ENCODE data around the gene ORC2.

The ORC2 gene

DNA sequence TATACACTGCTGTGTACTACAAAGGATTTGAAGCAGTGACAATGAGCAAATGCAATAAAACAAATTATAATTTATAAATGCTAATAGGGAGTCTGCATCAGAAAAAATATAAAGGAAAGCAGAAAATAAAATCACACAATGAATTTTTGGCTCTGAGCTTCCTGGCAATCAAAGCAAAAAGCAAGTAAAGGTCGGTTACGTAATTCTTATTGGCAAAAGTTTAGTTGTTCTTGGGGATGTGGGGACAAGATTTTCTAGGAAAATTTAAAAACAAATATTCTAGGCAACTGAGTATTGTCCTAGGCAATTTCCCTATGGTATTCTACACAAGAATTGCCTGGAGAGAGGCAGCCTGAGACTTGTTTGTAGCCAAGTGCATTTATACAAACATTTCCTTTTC, 1.8 kb downstream of the ORC2 start:
- no peak for TF ChIP-seq CTCF (IDR thresholded peaks at IDR 0.05)
- no peak overlapping the region for H3K27ac Mint-ChIP-seq

GRCh38 chr2:200950378-200950777, 13.1 kb downstream of the ORC2 start:
- Mint-ChIP-seq H3K27me3 (ENCODE audit: low read depth, poor library complexity) (peaks cover 3% of the 10 kb centered on the region), H3K9me3 (no peaks in the 10 kb centered on the region), H3K4me3 (no peak overlapping the region), H3K36me3 (ENCODE audit: low read depth) (peaks cover 47% of the 10 kb centered on the region), H3K27ac (no peak overlapping the region), H3K4me1 (no peaks in the 10 kb centered on the region)
- no peak for TF ChIP-seq CTCF (IDR thresholded peaks at IDR 0.05)
- DNase-seq, result no peak

More for the DNA sequence above, 1.8 kb downstream of the ORC2 start:
- Mint-ChIP-seq H3K4me1 (peaks cover 44% of the 10 kb centered on the region), H3K4me3 (peak overlapping the region; percentile 98), H3K27me3 (ENCODE audit: low read depth, poor library complexity) (no peaks in the 10 kb centered on the region), H3K9me3 (no peaks in the 10 kb centered on the region), H3K36me3 (ENCODE audit: low read depth) (peaks cover 36% of the 10 kb centered on the region)
- DNase-seq, result no peak

DNA sequence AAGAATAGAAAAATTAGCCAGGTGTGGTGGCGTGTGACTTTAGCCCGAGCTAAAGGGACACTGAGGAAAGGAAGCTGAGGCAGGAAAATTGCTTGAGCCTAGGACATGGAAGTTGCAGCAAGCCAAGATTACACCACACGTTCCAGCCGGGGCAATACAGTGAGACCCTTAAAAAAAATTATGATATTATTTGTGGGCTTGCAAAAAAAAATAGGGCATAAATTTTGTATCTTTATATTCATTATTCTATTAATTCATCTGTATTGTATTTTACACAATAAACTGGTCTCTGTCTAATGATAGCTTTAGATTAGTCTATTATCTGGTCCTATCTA, 18.1 kb downstream of the ORC2 start:
- peaks cover 72% of the 10 kb centered on the region for H3K36me3 Mint-ChIP-seq (ENCODE audit: low read depth)
- H3K4me3 Mint-ChIP-seq, result no peak overlapping the region
- no peaks in the 10 kb centered on the region for H3K9me3 Mint-ChIP-seq
- DNase-seq, result no peak
- no peak overlapping the region for H3K27ac Mint-ChIP-seq
- no peaks in the 10 kb centered on the region for H3K4me1 Mint-ChIP-seq
- TF ChIP-seq CTCF (IDR thresholded peaks at IDR 0.05), result no peak
- H3K27me3 Mint-ChIP-seq (ENCODE audit: low read depth, poor library complexity), result peaks cover 3% of the 10 kb centered on the region

- no peak for TF ChIP-seq CTCF (IDR thresholded peaks at IDR 0.05)
These were observed 18.7 kb downstream of the ORC2 start for GRCh38 chr2:200944467-200945394.

GRCh38 chr2:200943527-200944105, 19.8 kb downstream of the ORC2 start:
- no peaks in the 10 kb centered on the region for H3K4me1 Mint-ChIP-seq
- no peak overlapping the region for H3K4me3 Mint-ChIP-seq
- H3K27me3 Mint-ChIP-seq (ENCODE audit: low read depth, poor library complexity), result peaks cover 3% of the 10 kb centered on the region
- DNase-seq, result no peak
- no peak overlapping the region for H3K27ac Mint-ChIP-seq
- H3K9me3 Mint-ChIP-seq, result no peaks in the 10 kb centered on the region
- no peak for TF ChIP-seq CTCF (IDR thresholded peaks at IDR 0.05)
- peaks cover 65% of the 10 kb centered on the region for H3K36me3 Mint-ChIP-seq (ENCODE audit: low read depth)

More at GRCh38 chr2:200944467-200945394, 18.7 kb downstream of the ORC2 start:
- Mint-ChIP-seq H3K27ac (peak overlapping the region; percentile 85), H3K9me3 (no peaks in the 10 kb centered on the region), H3K4me1 (no peaks in the 10 kb centered on the region), H3K36me3 (ENCODE audit: low read depth) (peaks cover 66% of the 10 kb centered on the region), H3K27me3 (ENCODE audit: low read depth, poor library complexity) (peaks cover 3% of the 10 kb centered on the region), H3K4me3 (no peak overlapping the region)
- DNase-seq, result no peak
